SK-N-SH (cell line): ENCODE results near the gene CEL. TPM values are rescaled to one million over a fixed set of nuclear protein-coding genes. Genes with fewer than 3 reads are reported as not detected.

Experiments
- CTCF ChIA-PET: fragments of 300-600, 350-600 bp; formaldehyde crosslinking; extraction: SDS; loops from one replicate; lab custom pipeline; 2021; lab: Yijun Ruan, JAX
- POLR2A ChIA-PET: fragments of 350-600 bp; sonication (Branson Sonifier 250); formaldehyde crosslinking; extraction: SDS; loops from one replicate; lab custom pipeline; 2020; ENCODE audit warnings: antibody characterized with exemption, inconsistent platforms; lab: Yijun Ruan, JAX
- DNase-seq: peaks from one replicate; pipeline ENCODE4 v3.0.0; 2012
- H2AFZ ChIP-seq: fragments of 200-600 bp; sonication (generic); 2 replicates; pipeline ENCODE4 v1.8.1; 2016; ENCODE audit warnings: antibody characterized with exemption, mild to moderate bottlenecking, low read depth
- H3F3A ChIP-seq: fragments of 200-600 bp; sonication (generic); replicated peaks from 2 replicates; pipeline ENCODE3; 2016; ENCODE audit warnings: antibody characterized with exemption, mild to moderate bottlenecking; ENCODE audit not compliant: insufficient read depth
- H3K27ac ChIP-seq, 2 experiments: fragments of 200-500 bp in 1 of 2; fragments of 200-600 bp in 1 of 2; sonication (Bioruptor generic) in 1 of 2; sonication (generic), shearing (Covaris generic) in 1 of 2; 2 replicates each; pipeline versions ENCODE4 v1.5.1 to v1.6.1; 2014 to 2016; ENCODE audit warnings: low read depth in 2 of 2, inconsistent platforms in 1 of 2, low read length in 1 of 2, mild to moderate bottlenecking in 1 of 2, mixed read lengths in 1 of 2
- H3K27me3 ChIP-seq: fragments of 200-600 bp; sonication (generic), shearing (Covaris generic); 2 replicates; pipeline ENCODE4 v1.6.1; 2016; ENCODE audit warnings: mixed run types; ENCODE audit not compliant: insufficient read depth
- H3K36me3 ChIP-seq, 2 experiments: fragments of 200-500 bp in 1 of 2; fragments of 200-600 bp in 1 of 2; sonication (Bioruptor generic) in 1 of 2; sonication (generic) in 1 of 2; replicated peaks in 1 of 2; 2 replicates each; pipeline versions ENCODE3 to v1.5.1; 2014 to 2016; ENCODE audit warnings: low read length in 1 of 2, mild to moderate bottlenecking in 1 of 2; ENCODE audit not compliant: insufficient read depth in 2 of 2, control insufficient read depth in 1 of 2
- H3K4me1 ChIP-seq, 2 experiments: fragments of 200-500 bp in 1 of 2; fragments of 200-600 bp in 1 of 2; sonication (Bioruptor generic) in 1 of 2; sonication (generic), shearing (Covaris generic) in 1 of 2; 2 replicates each; pipeline versions ENCODE4 v1.5.1 to v1.6.1; 2014 to 2016; ENCODE audit warnings: low read depth in 1 of 2, low read length in 1 of 2, mixed run types in 1 of 2; ENCODE audit not compliant: insufficient read depth in 2 of 2, control insufficient read depth in 1 of 2
- H3K4me2 ChIP-seq: fragments of 200-600 bp; sonication (generic), shearing (Covaris generic); 2 replicates; pipeline ENCODE4 v1.6.1; 2017; ENCODE audit warnings: mixed run types
- H3K4me3 ChIP-seq, 2 experiments: fragments of 200-500 bp in 1 of 2; fragments of 200-600 bp in 1 of 2; sonication (Bioruptor generic) in 1 of 2; sonication (generic), shearing (Covaris generic) in 1 of 2; 2 replicates each; pipeline versions ENCODE4 v1.5.1 to v1.8.1; 2014 to 2016; ENCODE audit warnings: low read depth in 2 of 2, inconsistent platforms in 1 of 2, low read length in 1 of 2, mild to moderate bottlenecking in 1 of 2, mixed read lengths in 1 of 2, moderate library complexity in 1 of 2
- H3K79me2 ChIP-seq: fragments of 200-600 bp; sonication (generic); 2 replicates; pipeline ENCODE4 v1.8.1; 2017; ENCODE audit warnings: mild to moderate bottlenecking; ENCODE audit not compliant: insufficient read depth
- H3K9ac ChIP-seq: fragments of 200-600 bp; sonication (generic); 2 replicates; pipeline ENCODE4 v1.6.1; 2017; ENCODE audit warnings: mixed run types
- H3K9me2 ChIP-seq: fragments of 200-600 bp; sonication (generic); 2 replicates; pipeline ENCODE4 v1.6.1; 2017; ENCODE audit warnings: mixed run types
- H3K9me3 ChIP-seq: fragments of 200-600 bp; sonication (generic); 2 replicates; pipeline ENCODE4 v1.6.1; 2017; ENCODE audit warnings: mixed run types, mild to moderate bottlenecking, moderate library complexity
- H4K20me1 ChIP-seq: fragments of 200-600 bp; sonication (generic); 2 replicates; pipeline ENCODE4 v1.6.1; 2017; ENCODE audit warnings: mild to moderate bottlenecking, mixed run types; ENCODE audit not compliant: insufficient read depth
- CTCF ChIP-seq: fragments of 200-600 bp; sonication (generic); IDR thresholded peaks from 2 replicates; pipeline ENCODE4 v1.6.1; 2017; ENCODE audit warnings: antibody characterized with exemption, mild to moderate bottlenecking, moderate library complexity
- ELF1 ChIP-seq: IDR thresholded peaks from 2 replicates; pipeline ENCODE4 v1.4.0; 2012
- EZH2phosphoT487 ChIP-seq: fragments of 200-600 bp; sonication (generic); IDR thresholded peaks from 2 replicates; pipeline ENCODE4 v1.6.1; 2017; ENCODE audit warnings: low read depth, mixed run types, mild to moderate bottlenecking, antibody characterized with exemption, moderate library complexity, borderline replicate concordance
- FOSL2 ChIP-seq: IDR thresholded peaks from 2 replicates; pipeline ENCODE4 v1.4.0; 2012; ENCODE audit warnings: low read depth, mild to moderate bottlenecking, moderate library complexity, borderline replicate concordance
- GABPA ChIP-seq: IDR thresholded peaks from 2 replicates; pipeline ENCODE4 v1.4.0; 2012; ENCODE audit warnings: low read depth, mild to moderate bottlenecking
- IRF3 ChIP-seq: fragments of 150-350 bp; IDR thresholded peaks from 2 replicates; pipeline ENCODE4 v1.6.1; 2016; ENCODE audit warnings: mild to moderate bottlenecking, low read depth, low read length
- MEF2A ChIP-seq: IDR thresholded peaks from 2 replicates; pipeline ENCODE4 v1.4.0; 2012; ENCODE audit warnings: low read depth, borderline replicate concordance
- NFIC ChIP-seq: IDR thresholded peaks from 2 replicates; pipeline ENCODE4 v1.4.0; 2012; ENCODE audit warnings: borderline replicate concordance
- PBX3 ChIP-seq: IDR thresholded peaks from 2 replicates; pipeline ENCODE4; 2012
- POLR2AphosphoS5 ChIP-seq: IDR thresholded peaks from 2 replicates; pipeline ENCODE4 v1.6.1; 2012; ENCODE audit warnings: low read depth, low read length
- REST ChIP-seq: IDR thresholded peaks from 2 replicates; pipeline ENCODE4 v1.6.1; 2012; ENCODE audit warnings: mild to moderate bottlenecking, low read depth, low read length, moderate library complexity
- RXRA ChIP-seq: IDR thresholded peaks from 2 replicates; pipeline ENCODE4 v1.4.0; 2012; ENCODE audit warnings: low read depth, mild to moderate bottlenecking, borderline replicate concordance
- TCF12 ChIP-seq: IDR thresholded peaks from 2 replicates; pipeline ENCODE4 v1.4.0; 2012
- TEAD4 ChIP-seq: IDR thresholded peaks from 2 replicates; pipeline ENCODE4 v1.4.0; 2012; ENCODE audit warnings: mild to moderate bottlenecking, borderline replicate concordance; ENCODE audit not compliant: insufficient read depth
- WGBS: methylation state at CpG from one replicate; pipeline ENCODE4 v1.1.6; 2017; ENCODE audit warnings: low lambda C conversion rate; 5-methylcytosine and 5-hydroxymethylcytosine counted together
- polyA plus RNA-seq, 3 experiments: library from polyadenylated mRNA; depleted of rRNA; stranded (reverse); fragments of >200 nt; gene quantifications; 2 replicates each; pipeline ENCODE4 v1.2.3, GENCODE V29; 2012

CEL gene
- polyA plus RNA-seq, 1 of the 3 experiments (the other 2 are of a cell fraction) = 0.87 TPM

DNA sequence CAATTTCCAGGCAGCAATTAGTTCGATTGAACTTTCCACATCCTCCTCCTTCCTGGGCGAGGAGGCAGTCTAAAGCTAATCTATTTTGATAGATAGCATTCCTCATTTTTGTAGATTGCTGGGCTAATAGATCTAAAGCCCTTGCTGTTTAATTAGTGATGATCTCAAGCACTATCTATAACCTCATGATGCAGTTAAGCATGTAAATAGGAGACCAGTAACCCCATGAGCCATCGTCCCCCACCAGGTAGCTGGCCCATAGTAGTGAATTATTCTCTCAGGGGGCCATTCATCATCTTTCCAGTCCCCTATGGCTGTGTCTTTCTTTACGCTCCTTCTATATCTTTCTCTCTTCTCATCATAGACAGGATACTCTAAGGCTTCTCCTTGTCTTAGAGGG lies 14.9 kb downstream of the CEL start (continued):
- no peak for TF ChIP-seq REST

GRCh38 chr9:133078486-133078885 lies 16.7 kb downstream of the CEL start:
- Histone ChIP-seq H3K4me1 (peaks cover 0 to 16% of the 10 kb centered on the region in 2 experiments; a peak in 3 of 4 replicates), H3K27ac (no peak overlapping the region)
- 76% methylated on average over 14 of the region's 14 CpGs for WGBS
- DNase-seq = no peak
- POLR2A ChIA-PET = no interaction called here
- TF ChIP-seq ELF1 (no peak), NFIC (no peak), RXRA (no peak), FOSL2 (no peak), EZH2phosphoT487 (no peak), MEF2A (no peak), POLR2AphosphoS5 (no peak), TCF12 (no peak), PBX3 (no peak), GABPA (no peak)
- TF ChIP-seq, all 33 proteins: peak for 0
- Histone ChIP-seq H3K4me2 (no peak overlapping the region), H3K27me3 (no peaks in the 10 kb centered on the region), H3K9me2 (no peaks in the 10 kb centered on the region), H3K36me3 (no peaks in the 10 kb centered on the region), H2AFZ (no peak overlapping the region), H3K79me2 (no peaks in the 10 kb centered on the region), H3K4me3 (no peak overlapping the region), H3K9me3 (no peaks in the 10 kb centered on the region), H3F3A (peaks cover 14% of the 10 kb centered on the region), H4K20me1 (no peaks in the 10 kb centered on the region), H3K9ac (no peak overlapping the region)
- CTCF ChIA-PET = interaction anchor here (1.2 to 1.4 kb wide), 3 partner anchors 14 to 69 kb away, joined by 4 to 6 read pairs (median 5); no protein-coding TSS in a partner anchor

- Histone ChIP-seq H3K4me2 (no peak overlapping the region), H3K9me3 (no peaks in the 10 kb centered on the region), H3K79me2 (no peaks in the 10 kb centered on the region), H3K27me3 (no peaks in the 10 kb centered on the region), H3K4me3 (no peak overlapping the region), H3F3A (peaks cover 11% of the 10 kb centered on the region), H3K36me3 (no peaks in the 10 kb centered on the region), H3K9ac (no peak overlapping the region), H2AFZ (no peak overlapping the region), H3K4me1 (peaks cover 0 to 12% of the 10 kb centered on the region in 2 experiments; a peak in 3 of 4 replicates), H3K27ac (no peak overlapping the region), H3K9me2 (no peaks in the 10 kb centered on the region), H4K20me1 (no peaks in the 10 kb centered on the region)
- 81% methylated on average over 7 of the region's 7 CpGs for WGBS
- DNase-seq = no peak
- ChIA-PET CTCF (interaction anchor here (1.3 kb wide), 1 partner anchor 10 kb away, joined by 3 read pairs; no protein-coding TSS in a partner anchor), POLR2A (no interaction called here)
- TF ChIP-seq PBX3 (no peak), CTCF (no peak), TCF12 (no peak), FOSL2 (no peak), TEAD4 (no peak), IRF3 (no peak), MEF2A (no peak), ELF1 (no peak), RXRA (no peak)
These were observed 18.4 kb downstream of the CEL start for GRCh38 chr9:133080161-133080560.
